ENCODE measurements around the gene TRAF1.

TRAF1 gene

DNA sequence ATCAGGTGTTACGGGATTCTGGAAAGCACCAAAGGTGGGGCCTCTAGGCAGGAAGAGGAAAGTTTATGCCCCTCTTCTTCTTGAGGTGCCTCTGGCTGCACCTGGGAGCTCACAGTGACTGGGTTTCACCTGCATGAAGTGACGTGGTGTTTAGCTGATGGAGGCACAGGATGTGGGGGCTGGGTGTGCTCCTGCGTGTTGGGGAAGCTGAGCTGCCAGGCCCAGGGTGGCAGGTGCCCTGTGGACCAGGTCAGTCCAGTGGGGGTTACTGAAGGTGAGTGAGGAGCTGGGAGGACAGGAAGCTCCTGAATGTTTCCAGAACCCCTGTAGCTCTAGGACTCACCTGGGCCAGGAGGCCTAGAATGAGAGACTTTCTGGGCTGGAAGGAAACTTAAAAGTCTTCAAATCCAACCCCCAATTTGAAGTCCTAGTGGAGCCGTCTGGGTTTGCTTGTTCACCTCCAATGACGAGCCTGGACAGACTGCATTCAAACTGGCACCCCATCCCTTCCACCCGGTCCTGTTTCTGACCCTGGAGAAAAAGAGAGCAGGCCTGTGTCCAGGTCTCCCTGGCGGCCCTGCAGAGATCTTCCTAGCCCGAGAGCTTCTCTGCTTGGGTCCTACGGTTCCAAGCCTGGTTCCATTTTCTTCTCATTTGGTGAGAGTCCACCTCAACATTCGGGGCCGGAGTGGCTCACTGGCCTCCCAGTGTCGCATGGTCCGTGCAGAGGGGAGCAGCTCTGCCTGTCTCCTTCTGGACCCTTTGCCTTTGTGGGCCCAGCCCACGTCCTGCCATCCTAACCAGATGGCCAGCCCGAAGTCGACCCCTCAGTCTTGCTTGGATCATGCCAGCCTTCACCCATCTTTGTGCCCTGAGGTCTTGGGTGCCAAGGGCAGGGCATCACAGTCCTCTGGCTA lies 22.3 kb downstream of the TRAF1 start:
- no peak for DNase-seq

DNA sequence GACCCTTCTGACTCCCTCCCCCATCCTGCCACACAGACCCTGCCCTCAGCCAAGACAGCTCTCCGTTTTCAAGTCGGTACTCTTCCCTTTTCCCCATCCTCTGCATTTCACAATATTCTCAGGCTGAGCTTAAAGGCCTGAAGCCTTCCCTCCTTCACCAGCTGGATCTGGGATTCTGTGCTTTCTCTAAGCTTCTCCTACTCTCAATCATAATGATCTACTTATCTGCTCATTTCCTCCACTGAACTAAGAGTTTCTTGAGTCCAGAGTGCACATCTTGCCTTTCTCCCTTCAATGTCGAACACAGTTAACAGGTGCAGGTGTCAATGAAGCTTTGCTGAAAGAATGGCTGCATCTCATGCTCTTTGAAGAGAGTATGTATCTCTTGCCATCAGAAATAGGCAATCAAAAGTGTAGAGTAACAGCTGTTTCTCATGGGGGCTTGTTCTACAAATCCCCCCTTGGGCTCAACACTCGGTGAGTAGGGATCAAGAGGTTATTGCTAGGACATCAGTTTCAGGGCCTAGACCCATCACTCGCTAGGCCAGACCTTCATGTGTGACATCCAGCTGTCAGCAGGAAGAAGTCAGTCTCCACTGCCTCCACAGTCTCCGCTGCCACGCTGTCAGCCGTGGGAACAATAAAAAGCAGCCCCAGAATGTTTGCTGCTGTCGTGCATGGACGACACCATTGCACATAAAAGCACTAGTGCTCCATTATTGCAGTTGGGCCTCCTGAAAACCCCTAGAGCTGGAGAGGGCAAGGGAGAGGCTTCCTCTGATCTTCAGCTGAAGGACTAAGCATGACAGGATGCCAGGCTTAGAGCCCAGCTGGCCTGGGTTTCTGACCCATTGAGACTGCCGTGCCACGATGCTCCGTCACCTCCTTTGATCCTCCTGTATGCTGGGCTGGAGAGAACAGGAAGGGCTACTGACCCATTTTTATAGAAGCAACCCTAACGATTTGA lies 23.7 kb downstream of the TRAF1 start:
- DNase-seq, result peak; percentile 40

DNA sequence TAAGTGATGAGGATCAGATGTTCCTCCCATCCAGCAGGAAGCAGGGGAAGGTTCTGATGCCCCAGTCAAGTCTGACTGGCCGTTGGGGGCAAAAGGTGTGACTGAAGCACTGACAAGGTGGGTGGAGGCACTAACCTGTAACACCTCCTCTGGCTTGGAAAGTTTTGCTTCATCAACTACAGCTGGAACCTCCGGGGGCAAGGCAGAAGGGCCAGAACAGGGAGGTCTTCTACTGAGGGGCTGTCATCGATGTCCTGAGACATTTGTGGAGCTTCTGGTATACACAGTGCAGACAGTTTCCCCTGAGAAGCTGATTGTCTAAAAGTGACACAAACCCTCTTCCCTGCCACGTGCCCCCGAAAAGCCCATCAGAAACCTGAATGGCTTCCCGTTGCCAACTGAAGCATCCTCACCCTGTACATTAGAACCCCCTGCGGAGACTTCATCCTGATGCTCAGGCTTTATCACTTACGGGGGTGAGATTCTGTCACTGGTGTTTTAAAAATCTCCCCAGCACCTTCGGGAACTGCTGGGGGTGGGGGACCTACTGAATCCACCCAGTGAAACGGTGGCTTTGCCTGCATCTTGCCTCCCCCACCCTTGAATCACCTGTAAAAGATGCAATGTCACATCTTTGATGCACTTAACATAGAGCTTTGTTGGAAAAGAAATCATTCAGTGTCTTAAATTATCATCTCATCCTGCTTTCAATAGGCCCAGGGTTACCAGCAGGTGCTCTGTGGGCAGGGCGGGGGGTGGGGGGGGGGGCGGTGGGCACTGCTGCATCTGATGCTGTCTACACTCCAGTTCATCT lies 24.6 kb downstream of the TRAF1 start:
- DNase-seq, result peak; percentile 50

DNA sequence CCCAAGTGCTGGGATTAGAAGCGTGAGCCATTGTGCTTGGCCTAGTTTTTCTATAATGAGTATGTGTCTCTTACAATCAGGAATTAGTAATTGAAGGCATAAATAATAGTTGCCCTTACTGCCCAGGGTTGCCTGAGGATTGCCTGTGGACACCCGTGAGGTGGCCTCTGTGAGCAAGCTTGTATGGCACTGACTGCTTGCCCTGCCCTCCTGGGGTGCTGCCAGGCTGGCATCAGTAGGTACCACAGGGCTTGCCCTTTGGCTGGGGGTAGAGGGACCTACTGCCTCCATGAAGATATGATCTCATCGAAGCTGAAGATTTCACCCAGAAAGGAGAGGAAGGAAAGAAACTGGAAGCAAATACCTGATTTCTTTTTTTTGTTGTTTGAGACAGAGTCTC lies 25.8 kb downstream of the TRAF1 start:
- no peak for DNase-seq

DNA sequence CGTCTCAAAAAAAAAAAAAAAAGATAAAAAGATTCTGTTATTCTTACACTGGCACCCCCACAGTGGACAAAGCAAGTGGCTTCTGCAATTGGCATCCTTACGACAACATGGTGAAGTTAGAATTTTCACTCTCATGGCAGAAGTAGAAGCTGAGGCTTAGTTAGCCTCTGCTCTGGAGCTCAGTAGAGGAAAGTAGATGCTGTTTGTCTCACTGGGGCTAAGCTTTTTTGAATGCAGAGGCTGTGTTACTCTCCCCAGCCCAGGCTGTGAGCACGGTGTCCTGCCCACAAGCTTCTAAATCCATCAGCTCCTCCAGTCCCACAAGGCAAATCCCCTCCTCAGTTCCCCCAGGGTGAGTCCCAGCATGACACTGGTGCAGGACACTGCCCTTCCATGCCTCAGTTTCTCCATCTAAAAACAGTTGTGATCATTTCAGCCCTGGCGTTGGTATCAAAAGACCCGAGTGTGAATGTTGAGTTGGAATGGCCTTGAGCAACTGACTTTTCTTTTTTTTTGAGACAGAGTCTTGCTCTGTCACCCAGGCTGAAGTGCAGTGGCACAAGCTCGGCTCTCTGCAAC lies 27.0 kb downstream of the TRAF1 start:
- DNase-seq, result no peak

DNA sequence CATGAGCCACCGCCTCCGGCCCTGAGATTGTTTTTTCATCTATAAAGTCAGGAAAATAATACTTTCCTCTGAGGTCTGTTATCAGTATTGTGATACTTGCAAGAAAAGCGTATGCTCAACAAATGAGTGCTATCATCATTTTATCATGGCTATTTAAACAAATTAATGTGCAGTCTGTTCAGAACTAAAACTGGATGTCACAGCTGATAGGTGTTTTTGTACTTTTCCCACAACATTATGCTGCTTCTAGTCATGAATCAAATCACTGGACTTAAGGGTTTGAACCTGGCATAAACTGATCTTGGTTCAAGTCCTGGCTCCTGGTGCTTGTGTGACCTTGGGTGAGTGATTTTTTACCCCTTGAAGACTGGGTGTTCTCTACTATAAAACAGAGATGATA lies 28.2 kb downstream of the TRAF1 start:
- no peak for DNase-seq

DNA sequence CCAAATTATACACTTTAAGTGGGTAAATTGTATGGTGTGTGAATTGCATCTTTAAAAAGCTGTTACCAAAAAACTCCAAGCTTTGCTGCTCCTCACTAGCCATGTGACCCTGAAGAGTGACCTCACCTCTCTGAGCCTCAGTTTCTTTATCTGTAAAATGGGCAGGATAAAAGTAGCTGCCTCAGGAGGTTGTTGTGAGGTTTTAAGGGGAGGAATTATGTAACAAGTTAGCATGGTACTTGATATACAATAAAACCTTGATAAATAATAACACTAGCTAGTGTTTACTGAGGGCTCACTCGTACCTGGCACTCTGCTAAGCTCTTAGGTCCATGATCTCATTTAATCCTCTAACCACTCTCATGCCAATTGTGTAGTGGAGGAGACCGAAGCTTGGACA lies 30.6 kb downstream of the TRAF1 start:
- DNase-seq, result no peak

DNA sequence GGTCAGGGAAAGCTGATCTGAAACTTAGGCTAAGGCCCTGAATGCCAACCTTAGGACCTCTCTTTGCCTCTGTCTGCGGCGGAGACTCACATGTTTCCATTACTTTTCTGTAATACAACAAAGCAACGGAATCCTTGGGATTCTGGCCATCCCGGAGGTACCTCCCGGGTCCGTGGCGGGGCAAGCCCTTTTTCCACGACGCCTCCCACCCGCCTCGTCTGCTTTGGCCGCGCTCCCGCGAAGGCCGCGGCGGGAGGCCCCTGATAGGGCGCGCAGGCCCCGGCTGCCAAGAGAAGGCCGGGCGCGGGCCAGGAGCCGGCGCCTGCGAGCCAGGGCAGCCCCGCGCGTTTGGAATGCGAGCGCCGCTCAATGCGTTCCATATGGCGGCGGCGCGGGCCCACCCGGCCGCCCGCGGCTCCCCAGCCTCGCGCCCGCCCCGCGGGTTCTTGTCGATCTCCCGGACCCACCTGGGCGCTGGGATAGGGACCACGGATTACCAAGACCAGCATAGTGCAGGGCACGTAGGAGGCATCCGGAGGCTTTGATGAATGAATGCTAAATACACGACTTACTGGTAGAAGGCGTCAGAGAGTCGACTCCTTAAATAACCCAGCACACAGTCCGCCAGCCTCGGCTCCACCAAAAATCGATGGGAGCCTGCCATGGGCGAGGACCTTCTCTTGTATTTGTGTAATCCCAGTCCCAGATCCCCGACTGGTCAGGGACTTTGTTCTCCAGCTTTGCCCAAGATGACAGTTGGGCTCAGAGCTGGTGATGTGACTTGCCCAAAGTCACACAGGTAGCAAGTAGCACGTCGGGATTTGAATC lies 32.1 kb downstream of the TRAF1 start:
- no peak for DNase-seq

DNA sequence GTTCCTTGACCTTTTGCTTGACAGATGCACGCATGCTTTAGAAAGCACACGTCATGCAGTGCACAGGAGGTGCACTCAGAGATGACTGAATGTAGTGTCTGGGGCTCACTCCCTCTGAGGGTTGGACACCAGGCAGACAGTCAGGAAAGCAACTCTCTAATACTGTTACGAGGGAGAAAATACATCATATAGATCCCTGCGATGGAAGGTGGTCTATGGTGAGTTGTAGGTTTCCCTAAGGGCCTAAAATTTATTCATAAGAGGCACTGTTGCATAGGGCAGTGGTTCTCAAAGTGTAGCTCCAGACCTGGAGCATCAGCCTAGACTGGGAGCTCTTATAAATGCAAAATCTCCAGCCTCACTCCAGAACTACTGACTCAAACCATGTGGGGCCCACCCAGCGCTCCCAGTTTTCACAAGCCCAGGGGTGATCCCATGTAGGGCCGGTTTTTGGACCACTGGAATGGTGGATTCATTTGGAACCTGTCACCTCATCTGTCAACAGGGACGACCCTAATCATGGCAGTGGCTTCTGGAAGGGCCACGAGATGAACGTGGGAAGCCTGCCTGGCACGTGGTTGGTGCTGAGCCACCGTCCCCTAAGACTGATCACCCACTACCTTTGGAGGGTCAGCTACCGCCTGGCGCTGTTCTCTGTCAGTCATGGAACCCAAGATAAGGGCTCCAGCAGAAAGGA lies 32.8 kb downstream of the TRAF1 start:
- no peak for DNase-seq

DNA sequence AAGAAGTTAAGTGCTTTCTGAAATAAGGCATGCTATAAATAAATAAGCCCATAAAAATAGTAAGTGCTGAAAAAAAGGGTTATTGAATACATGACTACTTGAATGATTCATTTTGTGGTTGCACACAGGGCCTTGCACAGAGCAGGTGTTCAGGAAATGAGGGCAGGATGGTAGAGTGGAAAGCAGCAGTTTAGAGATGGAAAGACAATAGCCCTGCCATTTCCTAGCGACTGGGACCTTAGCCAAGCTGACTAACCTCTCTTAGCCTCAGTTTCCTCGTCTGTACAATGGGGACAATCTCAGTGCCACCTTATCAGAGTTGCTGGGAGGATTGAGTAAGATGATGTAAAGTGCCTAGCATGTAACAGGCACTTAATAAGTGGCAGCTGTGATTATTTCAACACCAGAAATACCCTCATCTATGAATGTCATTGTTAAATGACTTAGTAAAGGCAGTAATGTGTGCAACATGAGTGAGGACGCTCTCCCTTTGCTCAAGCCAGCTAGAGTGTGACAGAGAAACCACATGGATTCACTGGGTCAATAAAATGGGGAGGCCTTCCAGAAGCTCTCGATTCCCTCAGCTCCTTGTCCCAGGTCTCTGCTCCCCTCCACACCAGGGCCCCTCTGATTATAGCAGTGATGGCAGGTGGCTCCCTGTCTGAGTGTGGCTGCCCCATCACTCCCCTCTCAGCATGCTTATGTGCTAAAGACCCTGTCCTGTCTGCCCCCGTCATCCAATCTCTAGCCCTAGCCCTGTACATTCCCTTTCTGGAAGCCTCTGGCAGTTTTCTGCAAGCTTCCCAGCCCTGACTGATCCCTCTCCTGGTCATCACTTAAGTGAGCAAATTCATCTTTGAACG lies 33.6 kb downstream of the TRAF1 start:
- DNase-seq, result no peak

DNA sequence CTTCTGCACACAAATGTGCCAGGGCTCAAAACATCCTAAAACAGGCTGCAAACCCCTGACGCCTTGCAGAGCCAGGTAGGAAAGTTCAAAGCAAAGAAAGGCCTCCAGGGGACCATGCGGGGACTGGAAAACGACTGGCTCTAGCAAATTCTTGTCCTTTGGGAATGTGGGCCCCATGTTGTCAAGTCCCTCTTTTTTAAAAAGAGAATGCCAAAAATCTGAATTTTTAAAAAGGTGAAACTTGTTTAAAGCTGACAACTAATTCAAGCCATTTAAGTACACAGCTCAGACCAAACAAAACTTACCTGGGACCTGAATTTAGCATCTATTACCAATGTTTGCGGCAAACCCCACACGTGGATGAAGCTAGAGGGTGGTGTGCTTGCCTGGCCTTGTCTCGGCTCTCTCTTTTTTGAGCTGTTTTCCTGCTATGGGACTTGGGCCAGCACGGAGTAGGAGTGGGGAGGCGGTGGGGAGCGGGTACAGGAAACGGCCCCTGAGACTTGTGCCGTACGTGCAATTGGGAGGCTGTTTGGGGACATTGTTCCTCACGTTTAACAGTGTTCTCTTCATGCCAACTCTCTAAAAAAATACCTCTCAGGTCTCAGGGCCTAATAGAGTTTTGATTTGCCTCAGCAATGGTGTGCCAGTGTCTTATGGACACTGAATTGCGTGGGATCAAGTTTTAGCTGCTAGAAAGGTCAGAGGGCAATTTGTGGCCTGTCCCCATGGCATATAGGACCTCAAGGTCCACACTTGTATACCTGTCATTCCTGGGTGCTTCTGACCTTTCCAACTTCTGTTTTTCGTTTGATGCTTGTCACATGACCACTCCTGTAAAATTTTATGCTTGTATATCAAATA lies 34.5 kb downstream of the TRAF1 start:
- no peak for DNase-seq

DNA sequence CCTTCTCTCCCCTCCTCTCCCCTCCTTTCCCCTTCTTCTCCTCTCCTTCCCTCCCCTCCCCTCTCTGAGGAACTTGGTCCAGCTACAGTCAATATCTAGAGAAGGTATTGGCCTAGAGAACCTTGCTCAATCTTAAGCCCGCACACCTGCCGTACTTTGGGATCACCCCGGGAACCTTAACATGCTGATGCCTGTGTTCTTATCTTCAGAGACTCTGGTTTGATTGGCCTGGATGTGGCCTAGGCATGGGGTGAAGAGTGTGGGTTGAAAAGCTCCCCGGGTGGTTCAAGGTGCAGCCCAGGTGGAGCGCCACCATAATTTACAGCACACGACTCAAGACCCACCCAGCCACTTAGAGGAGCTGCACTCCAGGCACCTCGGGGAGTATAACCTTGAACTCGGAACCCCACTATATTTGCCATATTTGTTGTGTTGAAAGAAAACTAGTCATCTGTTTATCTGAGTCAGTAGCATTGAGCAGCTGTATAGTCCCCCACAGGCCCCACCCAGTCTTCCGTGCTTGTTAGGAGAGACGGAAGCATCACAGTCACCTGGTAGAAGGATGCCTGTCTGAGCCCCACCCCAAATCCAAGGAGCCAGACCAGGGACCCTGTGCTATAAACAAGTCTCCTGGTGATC lies 35.2 kb downstream of the TRAF1 start:
- DNase-seq, result no peak

DNA sequence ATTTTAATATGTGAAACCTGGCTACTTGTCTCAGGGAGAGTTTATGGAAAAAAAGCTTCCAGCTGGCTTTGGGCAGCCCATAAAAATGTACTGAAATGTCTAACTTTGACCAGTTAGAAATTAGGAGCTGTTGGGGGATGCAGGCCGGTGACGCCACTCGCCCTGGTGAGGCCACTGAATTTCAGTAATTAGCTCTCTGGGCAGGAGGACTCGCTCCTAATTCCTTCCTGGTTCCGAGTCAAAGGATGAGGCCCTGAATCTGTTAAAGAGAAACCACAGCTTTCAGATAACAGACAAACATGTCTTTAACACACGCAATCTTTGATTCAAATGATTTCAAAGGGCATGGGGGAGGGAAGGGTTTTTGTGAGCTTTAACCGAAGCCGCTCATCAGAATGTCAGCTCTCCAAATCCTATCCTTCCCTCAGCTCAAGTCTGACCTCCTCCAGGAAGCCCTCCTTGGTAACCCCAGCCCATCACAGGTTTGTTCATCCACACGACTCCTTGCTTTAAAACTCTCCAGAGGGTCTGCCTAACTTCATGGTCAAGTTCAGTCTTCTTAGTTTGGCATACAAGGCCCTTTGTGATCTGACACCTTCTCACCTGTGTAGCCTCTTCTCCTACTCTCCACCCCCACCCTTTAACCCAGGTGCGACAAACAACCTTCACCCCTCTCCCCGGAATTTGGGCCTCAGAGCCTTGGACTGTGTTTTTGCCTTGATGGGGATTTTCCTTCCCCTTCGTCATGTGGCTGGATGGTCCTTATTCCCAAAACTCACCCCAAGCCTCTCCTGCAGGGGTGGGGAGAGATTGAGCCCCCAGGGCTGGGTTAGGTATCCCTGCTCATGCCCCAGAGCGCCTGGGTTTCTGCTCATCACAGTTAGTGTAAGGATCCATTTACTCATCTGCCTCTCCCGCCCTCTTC lies 36.0 kb downstream of the TRAF1 start:
- DNase-seq, result no peak

DNA sequence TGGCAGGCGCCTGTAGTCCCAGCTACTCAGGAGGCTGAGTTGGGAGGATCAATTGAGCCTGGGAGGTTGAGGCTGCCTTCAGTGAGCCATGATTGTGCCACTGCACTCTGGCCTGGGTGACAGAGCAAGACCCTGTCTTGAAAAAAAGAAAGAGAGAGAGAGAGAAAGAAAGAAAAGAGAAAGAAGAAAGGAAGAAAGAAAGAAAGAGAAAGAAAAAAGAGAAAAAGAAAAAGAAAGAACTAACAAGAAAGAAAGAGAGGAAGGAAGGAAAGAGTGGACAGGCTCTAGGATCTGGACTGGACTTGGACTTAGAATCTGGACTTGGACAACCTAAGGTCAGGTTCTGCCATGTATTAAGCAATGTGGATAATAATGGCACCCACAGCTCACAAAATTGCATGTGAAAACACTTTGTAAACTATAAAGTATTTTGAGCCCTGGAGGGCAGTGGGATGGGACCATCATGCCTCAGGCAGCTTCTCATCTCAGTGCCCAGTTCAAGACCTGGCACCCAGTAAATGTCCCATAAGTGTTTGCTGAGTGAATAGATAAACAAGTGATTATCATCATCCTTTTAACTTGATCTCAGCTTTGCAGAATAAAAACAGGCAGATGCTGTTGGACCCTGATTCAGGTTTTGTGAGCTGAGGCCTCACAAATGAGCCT lies 36.9 kb downstream of the TRAF1 start:
- peak; percentile 68 for DNase-seq

DNA sequence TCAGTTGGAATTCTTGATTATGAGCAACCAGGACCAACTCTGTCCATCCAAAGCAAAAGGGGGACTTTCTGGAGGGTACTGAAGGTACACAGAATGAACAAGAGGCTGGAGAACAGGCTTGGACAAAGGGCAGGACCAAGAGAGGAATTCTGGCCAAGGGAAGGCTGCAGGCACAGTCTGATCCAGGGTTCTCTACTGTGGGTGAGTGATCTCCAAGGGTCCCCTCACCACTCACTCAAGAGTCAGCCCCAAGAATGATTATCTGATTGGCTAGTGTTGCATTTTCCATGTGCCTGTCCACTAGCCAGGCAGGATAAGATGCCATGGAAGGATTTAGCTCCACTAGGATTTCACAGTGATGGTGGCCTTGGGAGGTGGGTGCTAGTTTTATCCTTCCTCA lies 38.0 kb downstream of the TRAF1 start:
- DNase-seq, result no peak

DNA sequence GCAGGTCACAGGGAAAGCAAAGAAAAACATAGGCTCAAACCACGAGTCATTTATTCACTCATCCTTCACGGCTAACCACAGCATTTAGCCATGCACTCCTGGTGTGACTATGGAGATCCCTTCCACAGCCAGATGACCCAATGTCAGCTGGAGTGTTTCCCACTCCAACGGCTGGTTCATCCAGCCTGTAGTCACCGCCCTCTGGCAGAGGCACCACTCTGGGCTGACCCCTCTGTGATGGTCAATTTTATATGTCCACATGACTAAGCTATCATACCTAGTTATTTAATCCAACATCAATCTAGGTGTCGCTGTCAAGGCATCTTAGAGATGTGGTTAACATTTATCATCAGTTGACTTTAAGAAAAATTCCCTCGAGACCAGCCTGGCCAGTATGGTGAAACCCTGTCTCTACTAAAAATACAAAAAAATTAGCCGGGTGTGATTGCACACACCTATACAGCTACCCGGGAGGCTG lies 40.1 kb downstream of the TRAF1 start:
- DNase-seq, result no peak

DNA sequence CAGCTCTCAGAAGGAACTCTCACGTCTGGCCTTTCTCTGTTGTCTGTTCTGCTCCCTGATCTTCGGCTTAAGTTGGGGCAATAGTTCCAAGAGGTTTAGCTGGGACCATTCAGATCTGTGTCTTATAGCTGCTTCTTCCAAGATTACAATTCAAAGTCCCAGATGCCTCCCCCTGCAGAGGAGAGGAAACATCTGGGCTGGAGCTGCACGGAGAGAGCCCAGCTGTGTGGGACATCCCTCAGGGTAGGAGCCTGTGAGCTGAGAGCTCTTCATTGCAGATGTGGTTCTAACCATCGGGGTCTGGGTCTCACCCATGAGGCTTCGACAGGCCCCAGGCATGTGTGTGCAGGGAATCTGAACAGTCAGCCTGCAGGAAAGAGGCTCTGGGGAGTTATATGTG lies 40.6 kb downstream of the TRAF1 start:
- no peak for DNase-seq

Data from NCI-H345 (cell line).